Erythroblast (primary cell): ENCODE data around the gene RTP3.

Experiments
- GATA1 ChIP-seq: IDR thresholded peaks from 2 replicates; pipeline ENCODE4 v1.6.1; 2011; ENCODE audit warnings: low read depth, mild to moderate bottlenecking, control low read depth, low read length, moderate library complexity
- POLR2A ChIP-seq: IDR thresholded peaks from 2 replicates; pipeline ENCODE4 v1.6.1; 2011; ENCODE audit warnings: mild to moderate bottlenecking, low read length

GRCh38 chr3:46468753-46469600 is 28.8 kb upstream of the RTP3 start:
- TF ChIP-seq POLR2A (no peak), GATA1 (no peak)
